GM20431 (cell line): Measurements from ENCODE around the gene ZNF428.
"Not testable (repeated sequence)": the region's sequence is repeated elsewhere in the genome, so short reads cannot be mapped to it uniquely, and the experiment has no call there.

ENCODE experiments used
- in situ Hi-C: fragments of 300-500 bp; cut with MseI, MboI; formaldehyde crosslinking; loops from one replicate; pipeline ENCODE4 v1.15.0; 2020; ENCODE audit warnings: low sequenced_read_pairs; ENCODE audit not compliant: unreplicated experiment

ZNF428 gene

GRCh38 chr19:43595999-43596841, 23.2 kb downstream of the ZNF428 start, which contains the start of the genes IRGQ and ZNF576:
Gene IRGQ (minus strand): TSS chr19:43596134. CDS start chr19:43595338, 796 bp downstream.
Gene ZNF576 (plus strand): TSS chr19:43596595. CDS start chr19:43597109, 514 bp downstream.
- in situ Hi-C loops: no loop called here

- in situ Hi-C loops: no loop called here
Observed at GRCh38 chr19:43595605-43595998, 23.8 kb downstream of the ZNF428 start.

GRCh38 chr19:43594710-43595604, 24.5 kb downstream of the ZNF428 start:
- in situ Hi-C loops: no loop called here

GRCh38 chr19:43594081-43594697, 25.2 kb downstream of the ZNF428 start:
- in situ Hi-C loops: no loop called here

GRCh38 chr19:43592800-43593350, 26.6 kb downstream of the ZNF428 start:
- in situ Hi-C loops: no loop called here

- in situ Hi-C loops: no loop called here
Observed at GRCh38 chr19:43591904-43592772, 27.3 kb downstream of the ZNF428 start.

GRCh38 chr19:43589678-43590077, 29.8 kb downstream of the ZNF428 start:
- in situ Hi-C loops: no loop called here

- in situ Hi-C loops: no loop called here
Observed at GRCh38 chr19:43589277-43589676, 30.2 kb downstream of the ZNF428 start.

- in situ Hi-C loops: not testable (repeated sequence)
Observed at GRCh38 chr19:43587029-43587428, 32.4 kb downstream of the ZNF428 start.

- in situ Hi-C loops: no loop called here
Observed at GRCh38 chr19:43586346-43586745, 33.1 kb downstream of the ZNF428 start.

GRCh38 chr19:43584484-43584883, 34.9 kb downstream of the ZNF428 start:
- in situ Hi-C loops: no loop called here

GRCh38 chr19:43582495-43582894, 36.9 kb downstream of the ZNF428 start:
- in situ Hi-C loops: no loop called here

GRCh38 chr19:43581467-43581866, 38.0 kb downstream of the ZNF428 start:
- in situ Hi-C loops: no loop called here

- in situ Hi-C loops: no loop called here
Observed at GRCh38 chr19:43578787-43579186, 40.6 kb downstream of the ZNF428 start.

GRCh38 chr19:43575955-43576878, 43.2 kb downstream of the ZNF428 start:
- in situ Hi-C loops: no loop called here

- in situ Hi-C loops: no loop called here
Observed at GRCh38 chr19:43575156-43575950, 44.1 kb downstream of the ZNF428 start, which contains the start of the genes PINLYP and XRCC1. Gene PINLYP (plus strand): TSS chr19:43575801. CDS start chr19:43577192, 1,391 bp downstream. Gene XRCC1 (minus strand): TSS chr19:43575527. CDS start chr19:43575458, 69 bp downstream.
